GM12891 (cell line): ENCODE data around the gene HDAC1.

Source experiments
- PAX5 ChIP-seq: IDR thresholded peaks from 2 replicates; pipeline ENCODE4 v1.6.1; 2011; ENCODE audit warnings: low read length, moderate library complexity, mild to moderate bottlenecking; ENCODE audit not compliant: insufficient read depth, severe bottlenecking
- POLR2A ChIP-seq: IDR thresholded peaks from 2 replicates; pipeline ENCODE4 v1.6.1; 2011; ENCODE audit warnings: low read depth, low read length, control low read depth
- POLR2AphosphoS5 ChIP-seq: IDR thresholded peaks from 2 replicates; pipeline ENCODE4 v1.6.1; 2011; ENCODE audit warnings: low read depth, low read length, control low read depth
- TAF1 ChIP-seq: IDR thresholded peaks from 2 replicates; pipeline ENCODE4 v1.6.1; 2011; ENCODE audit warnings: low read depth, low read length, control low read depth

DNA sequence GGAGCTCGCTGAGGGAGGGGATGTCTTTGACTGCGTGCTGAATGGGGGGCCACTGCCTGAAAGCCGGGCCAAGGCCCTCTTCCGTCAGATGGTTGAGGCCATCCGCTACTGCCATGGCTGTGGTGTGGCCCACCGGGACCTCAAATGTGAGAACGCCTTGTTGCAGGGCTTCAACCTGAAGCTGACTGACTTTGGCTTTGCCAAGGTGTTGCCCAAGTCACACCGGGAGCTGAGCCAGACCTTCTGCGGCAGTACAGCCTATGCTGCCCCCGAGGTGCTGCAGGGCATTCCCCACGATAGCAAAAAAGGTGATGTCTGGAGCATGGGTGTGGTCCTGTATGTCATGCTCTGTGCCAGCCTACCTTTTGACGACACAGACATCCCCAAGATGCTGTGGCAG lies 71.8 kb downstream of the HDAC1 start:
- TF ChIP-seq POLR2A (no peak), TAF1 (no peak), POLR2AphosphoS5 (no peak), PAX5 (no peak)
